Heart right ventricle (tissue), 16 donors: ENCODE data around the gene CERS6. TPM values are rescaled to one million over a fixed set of nuclear protein-coding genes. Genes with fewer than 3 reads are reported as not detected.

ENCODE experiments used
- ATAC-seq, 8 donors: fragments of 200-7000 bp; cut with Tn5 transposase; one replicate each; pipeline ENCODE4 v1.9.1; 2020; ENCODE audit warnings: mild to moderate bottlenecking in 8 of 8, moderate library complexity in 8 of 8, moderate number of reproducible peaks in 1 of 8
- DNase-seq, 2 donors: peaks; one replicate each; pipeline ENCODE4 v3.0.0-alpha.2; 2020
- H3K27ac ChIP-seq, 10 donors: fragments of 200-600 bp; sonication (generic) in 2 of 10; one replicate each; pipeline versions ENCODE4 v1.5.0 to v1.8.0; 2020 to 2022; ENCODE audit warnings: mild to moderate bottlenecking in 3 of 10
- H3K27me3 ChIP-seq, 7 donors: fragments of 200-600 bp; one replicate each; pipeline ENCODE4 v1.8.0; 2021 to 2022; ENCODE audit warnings: mild to moderate bottlenecking in 2 of 7
- H3K36me3 ChIP-seq, 9 donors: fragments of 200-600 bp; sonication (generic) in 1 of 9; one replicate each; pipeline versions ENCODE4 v1.5.0 to v1.8.0; 2020 to 2022; ENCODE audit warnings: mild to moderate bottlenecking in 2 of 9
- H3K4me1 ChIP-seq, 9 donors: fragments of 200-600 bp; sonication (generic) in 1 of 9; one replicate each; pipeline versions ENCODE4 v1.5.0 to v1.8.0; 2020 to 2022; ENCODE audit warnings: mild to moderate bottlenecking in 4 of 9
- H3K4me3 ChIP-seq, 10 donors: fragments of 200-600 bp; sonication (generic) in 2 of 10; one replicate each; pipeline versions ENCODE4 v1.5.0 to v1.8.0; 2020 to 2022; ENCODE audit warnings: mild to moderate bottlenecking in 7 of 10, moderate library complexity in 2 of 10
- H3K9me3 ChIP-seq, 11 donors: fragments of 200-600 bp in 10 of 11; sonication (generic) in 2 of 11; one replicate each; pipeline versions ENCODE4 v1.5.0 to v1.8.0; 2013 to 2022; ENCODE audit warnings: mild to moderate bottlenecking in 2 of 11, control low read depth in 1 of 11, moderate library complexity in 1 of 11
- WGBS, 2 donors: extraction: QIAGEN DNeasy Blood & Tissue Kit; methylation state at CpG; one replicate each; pipeline ENCODE4 v1.1.7; 2013; ENCODE audit warnings: inconsistent platforms in 1 of 2; 5-methylcytosine and 5-hydroxymethylcytosine counted together
- intact Hi-C, 10 donors: fragments of 100-400 bp; cut with DNase I; formaldehyde crosslinking; loops; one replicate each; pipeline versions ENCODE4 v1.11.1 to v1.14.2; 2022
- polyA plus RNA-seq, 2 donors: library from polyadenylated mRNA; stranded (reverse); fragments of 200-250 nt; gene quantifications; one replicate each; pipeline ENCODE4 v1.2.3, GENCODE V29; 2013
- total RNA-seq, 10 donors: library from RNA; stranded (reverse); fragmentation: NEBNext Ultra II Directional in 3 of 10; extraction: Animal tissue kit (Norgen Biotek cat#: 25700) in 3 of 10; gene quantifications; one replicate each; pipeline versions ENCODE4 v1.2.1 to v1.2.4, GENCODE V29; 2021 to 2023
- TF ChIP-seq, protein P1 (sequence below), 9 donors: fragments of 200-600 bp; sonication (generic) in 2 of 9; IDR thresholded peaks; one replicate each; pipeline versions ENCODE4 v1.5.0 to v1.8.0; 2021 to 2022; ENCODE audit warnings: antibody characterized with exemption in 9 of 9, mild to moderate bottlenecking in 5 of 9, moderate library complexity in 1 of 9
- donor health status: Arrhythmogenic right ventricular cardiomyopathy.
- donor health status: ischemic (EF 13 %, LVEDD 7.1; RV severe dilation, severe dysfunction).
- donor health status: healthy with polysubstance abuse.
- donor health status: DM: no; HTN: yes; CAD: no.
- donor health status: DM: no; HTN: no; CAD: no.
- donor health status: ischemic (EF 25% LVEDD 6.9; RV normal size, moderate dysfunction).
- donor health status: ischemic (EF 25% LVEDD 5.7; RV mildly dilated, moderate dysfunction).
- donor health status: healthy.
- donor health status: DM: yes; HTN: yes; CAD: no.
- donor health status: Ischemic cardiomyopathy.
- donor health status: ischemic (EF 35%, LVEDD 5.7; RV mildly dilated, moderate dysfunction).
- donor health status: nonischemic (EF 11% LVEDD 7.7; RV severe dilation, severe dysfunction).
- donor health status: DM: yes; HTN: yes; CAD: no.
- donor health status: PGD.
- donor health status: ischemic (EF 29% LVEDD 5.4; RV normal size, mild dysfunction).
- donor health status: nonischemic (EF 23%, LVEDD 6.1; RV moderate dilation, normal function).

CERS6 gene
- total and polyA plus RNA-seq, 12 donors = 20.5 to 76.3 (median 56.1) TPM

DNA sequence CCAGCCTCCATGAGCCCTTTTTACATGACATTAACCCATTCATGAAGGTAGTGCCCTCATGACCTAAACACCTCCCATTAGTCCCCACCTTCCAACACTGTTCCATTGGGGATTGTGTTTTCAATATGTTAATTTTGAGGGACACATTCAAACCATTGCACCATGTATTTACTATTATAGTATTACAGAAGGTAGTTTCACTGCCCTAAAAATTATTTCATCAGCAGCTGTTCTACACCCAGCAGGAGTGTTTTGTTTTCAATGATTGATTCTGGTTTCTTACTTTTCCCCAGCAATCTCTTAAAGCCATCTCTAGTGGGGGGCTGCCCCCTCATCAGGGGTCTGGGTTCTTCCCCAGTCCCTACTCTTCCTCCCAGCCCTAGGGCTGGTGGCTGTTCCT, 71.9 kb downstream of the CERS6 start:
- intact Hi-C loops = loop anchor here in 4 of 10 donors (5.0 to 10.0 kb wide), 4 partner anchors 71 to 114 kb away; partner anchors contain the start of gene CERS6 (in 1 of the 4)
- Histone ChIP-seq H3K27me3 (no peaks in the 10 kb centered on the region), H3K36me3 (no peaks in the 10 kb centered on the region), H3K27ac (peak overlapping the region; percentile 18 to 86 (median 80)), H3K9me3 (no peaks in the 10 kb centered on the region), H3K4me3 (no peak overlapping the region), H3K4me1 (peaks cover 11 to 100% (median 68%) of the 10 kb centered on the region in 9 donors)
- ATAC-seq (no peak), DNase-seq (no peak)
- TF ChIP-seq, protein P1, sequence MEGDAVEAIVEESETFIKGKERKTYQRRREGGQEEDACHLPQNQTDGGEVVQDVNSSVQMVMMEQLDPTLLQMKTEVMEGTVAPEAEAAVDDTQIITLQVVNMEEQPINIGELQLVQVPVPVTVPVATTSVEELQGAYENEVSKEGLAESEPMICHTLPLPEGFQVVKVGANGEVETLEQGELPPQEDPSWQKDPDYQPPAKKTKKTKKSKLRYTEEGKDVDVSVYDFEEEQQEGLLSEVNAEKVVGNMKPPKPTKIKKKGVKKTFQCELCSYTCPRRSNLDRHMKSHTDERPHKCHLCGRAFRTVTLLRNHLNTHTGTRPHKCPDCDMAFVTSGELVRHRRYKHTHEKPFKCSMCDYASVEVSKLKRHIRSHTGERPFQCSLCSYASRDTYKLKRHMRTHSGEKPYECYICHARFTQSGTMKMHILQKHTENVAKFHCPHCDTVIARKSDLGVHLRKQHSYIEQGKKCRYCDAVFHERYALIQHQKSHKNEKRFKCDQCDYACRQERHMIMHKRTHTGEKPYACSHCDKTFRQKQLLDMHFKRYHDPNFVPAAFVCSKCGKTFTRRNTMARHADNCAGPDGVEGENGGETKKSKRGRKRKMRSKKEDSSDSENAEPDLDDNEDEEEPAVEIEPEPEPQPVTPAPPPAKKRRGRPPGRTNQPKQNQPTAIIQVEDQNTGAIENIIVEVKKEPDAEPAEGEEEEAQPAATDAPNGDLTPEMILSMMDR (IDR thresholded peaks at IDR 0.05) = no peak

DNA sequence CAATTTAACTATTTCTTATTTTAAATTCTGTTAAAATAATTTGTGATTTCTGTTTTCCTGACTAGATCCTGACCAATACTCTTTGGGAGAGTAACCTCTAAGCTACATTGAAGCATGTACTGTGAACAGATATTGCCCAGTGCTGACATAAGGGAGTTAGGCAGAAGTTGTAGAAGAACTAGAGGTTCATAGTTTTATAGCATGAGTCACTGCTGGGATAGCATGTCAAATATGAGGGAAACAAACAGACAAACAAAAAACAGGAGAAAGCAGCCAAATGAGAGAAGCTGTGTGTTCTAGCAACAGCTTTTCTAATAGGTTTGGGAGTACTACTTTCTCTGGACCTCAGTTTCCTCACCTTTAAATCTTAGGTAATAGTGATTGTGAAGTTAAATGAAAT, 72.4 kb downstream of the CERS6 start:
- TF ChIP-seq, protein P1 (IDR thresholded peaks at IDR 0.05) = no peak
- peaks cover 11 to 100% (median 68%) of the 10 kb centered on the region in 9 donors for H3K4me1 ChIP-seq
- no peaks in the 10 kb centered on the region for H3K36me3 ChIP-seq
- H3K27ac ChIP-seq = peak overlapping the region; percentile 18 to 86 (median 80)
- intact Hi-C loops = loop anchor here in 4 of 10 donors (5.0 to 10.0 kb wide), 4 partner anchors 71 to 114 kb away; partner anchors contain the start of gene CERS6 (in 1 of the 4)
- no peak overlapping the region for H3K4me3 ChIP-seq
- H3K9me3 ChIP-seq = no peaks in the 10 kb centered on the region
- DNase-seq (no peak), ATAC-seq (no peak)
- H3K27me3 ChIP-seq = no peaks in the 10 kb centered on the region

DNA sequence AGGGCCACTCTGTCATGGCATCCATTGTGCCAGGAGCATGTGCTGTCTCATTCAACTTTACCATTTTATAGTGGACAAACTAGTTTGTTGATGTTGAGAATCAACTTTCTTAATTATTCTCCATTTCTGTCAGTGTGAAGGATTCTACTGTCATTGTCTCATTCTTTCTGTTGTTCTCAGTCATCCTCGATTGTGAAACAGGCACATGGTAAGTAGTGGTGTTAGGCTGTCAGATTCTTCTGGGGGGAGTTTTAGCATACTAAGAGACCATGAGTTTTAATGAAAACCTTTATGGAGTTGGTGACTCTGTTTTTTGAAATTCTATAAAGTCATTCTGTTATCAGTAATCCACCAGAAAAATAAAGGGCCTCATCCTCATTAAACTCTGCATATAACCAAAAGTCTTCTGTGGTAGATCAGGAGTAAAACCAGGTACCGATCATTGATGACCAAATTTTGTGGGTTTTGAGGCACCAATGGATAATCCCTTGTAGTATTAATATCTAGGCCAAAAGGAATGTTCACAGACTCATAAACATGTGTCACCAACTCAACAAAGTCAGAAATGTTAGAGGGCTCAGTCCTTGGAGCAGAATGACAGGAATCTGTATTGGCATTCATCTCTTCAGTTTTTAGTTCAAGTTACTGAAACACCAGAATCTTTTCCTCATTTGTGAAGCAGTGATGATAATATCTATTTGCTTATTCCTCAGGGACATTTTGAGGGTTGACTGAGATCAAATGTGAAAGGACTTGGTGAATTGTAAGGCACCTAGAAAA, 73.2 kb downstream of the CERS6 start:
- H3K4me1 ChIP-seq = peaks cover 11 to 98% (median 63%) of the 10 kb centered on the region in 9 donors

DNA sequence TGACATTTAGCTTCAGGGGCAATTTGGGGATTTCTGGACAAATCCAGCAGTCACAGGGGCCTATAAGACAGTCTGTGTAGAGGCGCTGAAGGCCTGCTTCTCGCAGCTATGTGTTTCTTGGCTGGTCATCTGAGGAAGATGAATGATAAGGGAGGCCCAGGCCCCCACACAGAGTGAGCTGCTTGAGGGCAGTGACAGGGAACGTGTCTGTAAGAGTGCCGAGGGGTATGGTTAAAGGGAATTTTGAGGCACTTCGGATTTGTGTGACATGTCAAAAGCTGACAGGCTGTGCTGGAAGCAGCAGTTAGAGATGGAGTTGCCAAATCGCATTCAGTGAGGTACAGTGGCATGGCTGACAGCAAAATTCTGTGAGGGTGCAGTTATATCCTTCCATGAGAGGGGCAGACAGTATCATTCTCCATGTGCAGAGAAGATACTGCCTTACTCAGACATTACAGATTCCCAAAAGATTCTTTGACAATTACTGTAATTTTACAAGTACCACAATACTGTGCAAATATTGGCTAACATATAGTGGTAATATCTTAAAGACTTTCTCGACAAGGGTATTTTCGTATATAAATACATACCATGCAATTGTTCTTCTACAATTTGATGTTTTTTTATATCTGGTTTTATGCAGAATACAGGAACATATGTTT, 74.0 kb downstream of the CERS6 start:
- intact Hi-C loops = loop anchor here in 5 of 10 donors (5.0 to 10.0 kb wide), 4 partner anchors 73 to 112 kb away; partner anchors contain the start of gene CERS6 (in 1 of the 5)
- DNase-seq (peak in 1 of 2 donors; percentile 17), ATAC-seq (peak in 7 of 8 donors; percentile 20 to 69 (median 31))
- Histone ChIP-seq H3K27me3 (no peaks in the 10 kb centered on the region), H3K36me3 (no peaks in the 10 kb centered on the region), H3K4me1 (peaks cover 11 to 96% (median 55%) of the 10 kb centered on the region in 9 donors), H3K4me3 (no peak overlapping the region), H3K9me3 (no peaks in the 10 kb centered on the region), H3K27ac (peak overlapping the region; percentile 34 to 86 (median 80))
- WGBS, 2 donors = 57 to 59% methylated on average over 8 of the region's 8 CpGs
- TF ChIP-seq, protein P1 (IDR thresholded peaks at IDR 0.05) = no peak

More for the DNA sequence above, 73.2 kb downstream of the CERS6 start:
- intact Hi-C loops = loop anchor here in 4 of 10 donors (5.0 to 10.0 kb wide), 4 partner anchors 72 to 113 kb away; partner anchors contain the start of gene CERS6 (in 1 of the 4)
- DNase-seq (no peak), ATAC-seq (no peak)
- H3K27ac ChIP-seq = peak overlapping the region; percentile 34 to 86 (median 80)
- no peak overlapping the region for H3K4me3 ChIP-seq
- H3K27me3 ChIP-seq = no peaks in the 10 kb centered on the region
- WGBS, 2 donors = 86 to 90% methylated on average over 2 of the region's 2 CpGs
- H3K9me3 ChIP-seq = no peaks in the 10 kb centered on the region
- H3K36me3 ChIP-seq = no peaks in the 10 kb centered on the region
- TF ChIP-seq, protein P1 (IDR thresholded peaks at IDR 0.05) = no peak
